ENCODE data around the gene UBQLN4. TPM values are rescaled to one million over a fixed set of nuclear protein-coding genes. Genes with fewer than 3 reads are reported as not detected.

UBQLN4 gene
- total RNA-seq, 4 donors from 2014 or later: 15.1 to 16.5 (median 16.2) TPM

DNA sequence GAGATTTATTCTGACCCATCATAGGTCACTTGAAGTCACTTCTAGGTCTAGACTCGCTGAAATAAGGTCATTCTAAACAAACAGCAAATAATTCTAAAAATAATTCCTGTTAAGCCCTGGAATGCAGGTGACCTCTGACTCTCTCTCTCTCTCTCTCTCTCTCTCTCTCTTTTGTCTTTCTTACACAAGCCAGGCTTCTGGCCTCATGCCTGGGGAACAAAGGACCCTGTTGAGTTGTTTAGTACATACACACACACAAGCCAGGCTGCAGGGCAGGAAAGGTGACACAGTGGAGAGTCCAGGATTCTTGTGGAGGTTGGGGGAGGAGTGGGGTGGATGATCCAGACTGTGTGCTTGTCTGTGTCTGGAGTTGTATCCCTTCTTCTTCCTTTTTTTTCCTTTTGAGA, 32.7 kb upstream of the UBQLN4 start:
- TF ChIP-seq, protein P1, sequence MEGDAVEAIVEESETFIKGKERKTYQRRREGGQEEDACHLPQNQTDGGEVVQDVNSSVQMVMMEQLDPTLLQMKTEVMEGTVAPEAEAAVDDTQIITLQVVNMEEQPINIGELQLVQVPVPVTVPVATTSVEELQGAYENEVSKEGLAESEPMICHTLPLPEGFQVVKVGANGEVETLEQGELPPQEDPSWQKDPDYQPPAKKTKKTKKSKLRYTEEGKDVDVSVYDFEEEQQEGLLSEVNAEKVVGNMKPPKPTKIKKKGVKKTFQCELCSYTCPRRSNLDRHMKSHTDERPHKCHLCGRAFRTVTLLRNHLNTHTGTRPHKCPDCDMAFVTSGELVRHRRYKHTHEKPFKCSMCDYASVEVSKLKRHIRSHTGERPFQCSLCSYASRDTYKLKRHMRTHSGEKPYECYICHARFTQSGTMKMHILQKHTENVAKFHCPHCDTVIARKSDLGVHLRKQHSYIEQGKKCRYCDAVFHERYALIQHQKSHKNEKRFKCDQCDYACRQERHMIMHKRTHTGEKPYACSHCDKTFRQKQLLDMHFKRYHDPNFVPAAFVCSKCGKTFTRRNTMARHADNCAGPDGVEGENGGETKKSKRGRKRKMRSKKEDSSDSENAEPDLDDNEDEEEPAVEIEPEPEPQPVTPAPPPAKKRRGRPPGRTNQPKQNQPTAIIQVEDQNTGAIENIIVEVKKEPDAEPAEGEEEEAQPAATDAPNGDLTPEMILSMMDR (IDR thresholded peaks at IDR 0.05; ENCODE audit: low read depth): no peak

DNA sequence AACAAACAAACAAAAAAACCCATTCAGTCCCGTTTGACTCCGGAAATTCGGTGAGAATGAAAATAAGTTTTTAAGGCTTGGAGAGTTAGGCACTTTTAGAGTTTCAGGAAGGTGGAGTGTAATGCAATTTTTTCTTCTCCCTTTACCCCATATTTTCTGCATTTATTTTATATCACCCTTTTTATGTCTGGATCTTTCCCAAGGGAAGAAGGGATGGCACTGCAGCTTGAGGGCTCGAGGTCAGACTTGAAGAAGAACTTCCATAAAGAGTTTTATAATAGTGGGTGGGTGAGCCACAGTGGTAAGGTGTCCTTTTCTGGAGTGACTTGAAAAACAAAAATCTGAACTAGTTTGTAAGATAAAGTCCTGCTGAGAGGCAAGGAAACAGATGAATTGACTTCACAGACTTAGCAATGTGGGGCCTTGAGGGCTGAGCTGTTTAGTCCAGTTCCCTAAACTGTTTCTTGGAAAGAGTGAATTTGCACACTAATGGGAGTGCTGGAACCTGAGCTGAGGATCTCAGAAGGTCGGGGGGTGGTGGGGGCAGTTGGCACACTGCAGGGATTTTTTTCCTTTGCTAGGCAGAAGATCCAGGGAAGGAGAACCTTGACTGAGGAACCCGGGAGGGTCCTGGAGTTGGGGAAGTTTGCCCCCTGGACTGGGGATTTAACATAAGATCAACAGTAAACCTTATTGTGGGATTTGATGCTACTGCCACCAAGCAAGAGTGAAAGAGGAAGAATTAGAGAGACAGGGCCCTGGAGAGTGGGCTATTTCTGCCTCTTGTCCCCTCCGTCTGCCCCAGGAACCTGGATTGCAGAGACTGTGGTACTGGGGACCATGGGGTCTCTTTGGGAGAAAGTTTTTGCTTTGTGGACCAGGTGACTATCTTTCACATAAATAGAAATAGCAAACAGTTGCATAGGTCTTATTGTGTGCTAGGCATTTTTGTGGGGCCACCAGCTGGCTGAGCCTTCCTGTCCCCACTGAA, 30.5 kb upstream of the UBQLN4 start:
- TF ChIP-seq, protein P1 (IDR thresholded peaks at IDR 0.05; ENCODE audit: low read depth): no peak

DNA sequence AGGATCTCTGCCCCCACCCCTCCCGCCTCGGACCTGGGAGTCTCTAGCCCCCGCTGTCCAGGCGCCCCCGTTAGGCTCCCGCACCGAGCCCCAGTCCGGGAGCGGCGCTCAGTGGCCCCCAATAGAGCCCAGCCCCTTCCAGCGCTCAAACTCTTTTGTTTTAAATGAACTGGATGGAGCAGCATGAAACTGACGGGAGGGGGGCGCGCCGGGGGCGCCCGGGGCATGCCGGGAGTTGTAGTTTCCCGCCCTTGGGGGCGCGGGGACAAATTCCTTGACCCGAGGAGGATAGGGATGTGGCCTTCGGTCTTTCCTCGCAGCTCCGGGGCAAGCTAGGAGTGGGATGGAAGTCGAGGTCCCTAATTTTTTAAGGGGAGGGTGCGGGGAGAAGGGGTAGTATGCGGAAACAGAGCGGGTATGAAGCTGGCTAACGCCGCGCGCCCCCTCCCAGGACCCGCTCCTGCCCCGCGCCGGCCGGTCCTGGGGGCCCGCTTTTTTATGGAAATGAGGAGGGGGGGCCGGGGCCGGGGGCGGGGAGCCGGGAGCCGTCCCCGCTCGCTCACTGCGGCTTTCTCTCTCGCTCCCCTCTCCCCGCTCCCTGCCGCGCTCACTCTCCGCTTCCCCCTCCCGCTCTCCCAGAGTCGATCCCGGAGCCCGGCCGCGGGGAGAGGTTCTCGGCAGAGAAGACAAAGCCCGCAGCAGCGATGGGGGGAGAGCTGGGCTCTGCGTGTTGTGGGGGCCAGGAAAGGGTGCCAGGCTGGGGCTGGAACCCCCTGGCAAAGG, 28.9 kb upstream of the UBQLN4 start, which contains the start of gene MEX3A:
Gene MEX3A, minus strand, starts transcription at position 157 of the 783 bp plus-strand sequence. CDS start 467 bp downstream, outside the sequence.
- TF ChIP-seq, protein P1 (IDR thresholded peaks at IDR 0.05; ENCODE audit: low read depth): no peak

DNA sequence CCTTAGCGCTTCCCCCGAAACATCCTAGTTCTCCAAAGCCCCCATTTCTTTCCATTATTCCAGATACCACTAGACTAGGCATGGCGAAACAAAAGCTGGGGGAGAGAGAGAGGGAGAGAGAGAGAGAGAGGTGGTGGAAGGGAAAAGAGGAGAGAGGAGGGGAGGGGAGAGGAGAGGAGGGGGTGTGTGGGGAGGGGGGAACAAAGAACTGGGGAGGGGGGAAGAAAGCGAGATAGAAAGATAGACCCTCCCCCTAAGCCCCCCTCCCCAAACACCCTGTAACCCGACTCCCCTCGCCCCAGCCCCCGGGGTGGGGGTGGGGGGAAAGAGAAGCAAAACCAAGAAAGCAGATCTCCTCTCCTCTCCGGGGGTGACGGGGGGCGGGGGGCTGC, 28.3 kb upstream of the UBQLN4 start:
- TF ChIP-seq, protein P1 (IDR thresholded peaks at IDR 0.05; ENCODE audit: low read depth): no peak

DNA sequence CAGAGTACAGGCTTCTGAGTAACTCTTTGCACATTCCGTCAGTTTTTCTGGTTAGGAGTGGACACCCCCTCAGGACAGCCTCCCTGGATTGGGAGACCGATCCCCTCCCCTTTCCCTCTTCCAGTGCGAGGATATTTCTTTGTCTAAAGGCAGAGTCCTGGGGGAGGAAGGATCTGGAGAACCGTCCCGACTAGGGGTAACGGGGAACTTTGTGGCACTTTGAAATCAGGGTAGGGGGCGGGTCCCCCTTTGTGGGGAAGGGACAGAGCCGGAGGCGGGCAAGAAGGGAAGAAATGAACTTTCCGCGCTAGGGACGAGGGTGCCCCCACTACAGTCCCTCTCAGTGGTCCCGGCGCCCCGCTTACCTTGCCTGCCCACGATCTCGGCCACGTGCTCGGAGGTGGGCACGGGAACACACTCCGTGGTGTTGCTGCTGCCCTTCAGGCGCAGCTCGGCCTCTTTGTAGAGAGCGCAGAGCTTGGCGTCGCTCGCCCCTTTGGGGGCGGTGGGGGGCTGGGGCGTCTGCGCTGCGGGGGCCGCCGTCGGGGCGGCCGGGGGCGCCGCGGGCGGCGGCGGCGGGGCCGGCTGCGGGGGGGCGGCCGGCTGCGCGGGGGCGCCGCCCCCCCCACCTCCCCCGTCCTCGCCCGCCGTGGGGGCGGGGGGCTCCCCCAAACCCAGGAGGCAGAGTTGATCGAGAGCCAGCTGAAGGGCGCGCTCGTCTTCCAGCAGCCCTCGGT, 27.8 kb upstream of the UBQLN4 start:
- TF ChIP-seq, protein P1 (IDR thresholded peaks at IDR 0.05; ENCODE audit: low read depth): no peak

DNA sequence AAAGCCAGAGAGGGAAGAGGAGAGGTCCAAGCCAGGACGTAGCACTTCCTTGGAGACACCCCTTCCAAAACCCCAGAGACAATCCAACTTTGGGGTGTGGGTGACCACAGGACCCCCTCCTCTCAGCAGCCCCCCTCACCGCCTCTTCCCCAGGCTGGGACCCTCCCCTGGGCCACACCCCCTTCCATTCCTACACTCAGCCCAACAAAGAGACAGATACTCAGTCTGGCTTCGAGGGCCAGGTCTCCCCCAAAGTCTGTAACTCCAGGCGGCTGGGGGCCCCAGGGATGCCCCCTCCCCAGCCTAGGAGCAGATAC, 27.2 kb upstream of the UBQLN4 start:
- TF ChIP-seq, protein P1 (IDR thresholded peaks at IDR 0.05; ENCODE audit: low read depth): no peak

Data from subcutaneous adipose tissue (tissue), 4 donors.